Panc1 (cell line): ENCODE measurements around the gene SPECC1. TPM values are rescaled to one million over a fixed set of nuclear protein-coding genes. Genes with fewer than 3 reads are reported as not detected.

Source experiments
- ATAC-seq: fragments of 200-7000 bp; cut with Tn5 transposase; 2 replicates; pipeline ENCODE4 v1.9.1; 2020; ENCODE audit warnings: mild to moderate bottlenecking, moderate library complexity
- BruUV-seq: library from RNA; stranded (reverse); fragments of 400-500 nt; replicated peaks from 2 replicates; lab custom pipeline; 2021; lab: Mats Ljungman, UMichigan
- CTCF ChIA-PET: fragments of 300-600 bp; sonication (Branson Sonifier 250); formaldehyde crosslinking; loops from one replicate; lab custom pipeline; 2022; ENCODE audit warnings: antibody characterized with exemption; lab: Charles Lee
- POLR2A ChIA-PET: fragments of 300-600 bp; sonication (Branson Sonifier 250); formaldehyde crosslinking; loops from one replicate; lab custom pipeline; 2022; ENCODE audit warnings: antibody characterized with exemption; lab: Charles Lee
- DNase-seq: peaks from one replicate; pipeline ENCODE4 v3.0.0-alpha.2; 2010; ENCODE audit warnings: low read depth, low spot score
- H3K27ac ChIP-seq: 2 replicates; pipeline ENCODE4 v1.5.1; 2011; ENCODE audit warnings: mild to moderate bottlenecking, low read length, inconsistent platforms
- H3K27me3 ChIP-seq: fragments of 200-500 bp; sonication (Bioruptor generic); 2 replicates; pipeline ENCODE4 v1.6.0; 2014; ENCODE audit warnings: low read length, inconsistent platforms; ENCODE audit not compliant: control insufficient read depth, insufficient read depth
- H3K36me3 ChIP-seq: fragments of 200-500 bp; sonication (Bioruptor generic); 2 replicates; pipeline ENCODE4 v1.5.1; 2014; ENCODE audit warnings: inconsistent platforms, mild to moderate bottlenecking, low read length, moderate library complexity; ENCODE audit not compliant: control insufficient read depth, insufficient read depth
- H3K4me1 ChIP-seq: 2 replicates; pipeline ENCODE4 v1.5.1; 2011; ENCODE audit warnings: inconsistent platforms, mild to moderate bottlenecking, low read length, moderate library complexity; ENCODE audit not compliant: control insufficient read depth, insufficient read depth
- H3K4me3 ChIP-seq, 2 experiments: 2 replicates each; pipeline ENCODE4 v1.5.1; 2011 to 2012; ENCODE audit warnings: low read depth in 2 of 2, low read length in 2 of 2, mild to moderate bottlenecking in 2 of 2, inconsistent platforms in 1 of 2, moderate library complexity in 1 of 2
- H3K9me3 ChIP-seq: fragments of 200-500 bp; sonication (Bioruptor generic); 2 replicates; pipeline ENCODE4 v1.5.1; 2014; ENCODE audit warnings: low read depth, mild to moderate bottlenecking, inconsistent platforms, low read length, moderate library complexity; ENCODE audit not compliant: control insufficient read depth, insufficient read depth
- POLR2AphosphoS5 ChIP-seq: IDR thresholded peaks from 2 replicates; pipeline ENCODE4 v1.6.1; 2012; ENCODE audit warnings: mild to moderate bottlenecking, low read depth, low read length, moderate library complexity
- SIN3A ChIP-seq: IDR thresholded peaks from 2 replicates; pipeline ENCODE4 v1.6.1; 2012; ENCODE audit warnings: low read depth, mild to moderate bottlenecking, low read length, moderate library complexity, borderline replicate concordance; ENCODE audit not compliant: insufficient read depth
- TCF7L2 ChIP-seq: IDR thresholded peaks from 2 replicates; pipeline ENCODE4 v1.6.1; 2011; ENCODE audit warnings: mild to moderate bottlenecking, low read depth, low read length, inconsistent platforms
- in situ Hi-C: cut with HindIII; loops from 2 replicates; pipeline ENCODE4 v1.10.0; 2016; ENCODE audit warnings: low sequenced_read_pairs, low pct_unique_long_range_greater_than_20kb
- intact Hi-C: fragments of 100-400 bp; cut with micrococcal nuclease; formaldehyde crosslinking; loops from one replicate; pipeline ENCODE4 v1.10.0; 2022; ENCODE audit not compliant: unreplicated experiment
- total RNA-seq: library from RNA; stranded (reverse); gene quantifications from one replicate; pipeline ENCODE4 v1.2.1, GENCODE V29; 2021; ENCODE audit not compliant: unreplicated experiment
- TF ChIP-seq, protein P1 (sequence below): fragments of 450-650 bp; IDR thresholded peaks from 2 replicates; pipeline ENCODE4 v1.5.1; 2017; ENCODE audit warnings: mild to moderate bottlenecking
- TF ChIP-seq, protein P2 (sequence below), 2 experiments: IDR thresholded peaks; 2 replicates each; pipeline ENCODE4 v1.6.1; 2011 to 2012; ENCODE audit warnings: low read depth in 2 of 2, control low read depth in 1 of 2, low read length in 1 of 2, mild to moderate bottlenecking in 1 of 2, moderate library complexity in 1 of 2; ENCODE audit not compliant: insufficient read depth in 1 of 2

Gene SPECC1
- total RNA-seq, 1 experiment from 2014 or later, result 80.8 TPM

DNA sequence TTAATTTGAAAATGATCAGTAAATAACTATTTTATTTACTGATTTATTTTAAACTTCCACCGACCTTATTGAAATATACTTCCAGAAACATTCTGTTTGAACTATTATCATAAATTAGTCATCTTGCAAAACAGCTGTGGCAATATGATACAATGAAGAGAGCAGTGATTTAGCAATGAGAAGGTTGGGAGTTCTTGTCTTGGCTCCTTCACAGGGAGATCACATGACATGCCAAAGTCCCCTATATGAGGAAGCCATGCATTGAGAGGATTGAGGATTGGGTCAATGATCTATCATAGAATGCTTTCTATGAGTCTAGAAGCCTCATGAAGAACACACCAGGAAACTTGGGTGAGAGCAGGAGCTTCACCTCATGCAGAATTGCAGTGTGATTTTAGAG is 235.5 kb downstream of the SPECC1 start:
- no TSS peak for BruUV-seq
- Histone ChIP-seq H3K4me3 (no peak overlapping the region), H3K27me3 (no peaks in the 10 kb centered on the region), H3K4me1 (no peaks in the 10 kb centered on the region), H3K36me3 (peaks cover 8% of the 10 kb centered on the region), H3K9me3 (no peaks in the 10 kb centered on the region; the same call in 1 of the 2 replicates), H3K27ac (no peak overlapping the region)
- DNase-seq (no peak), ATAC-seq (no peak)
- in situ Hi-C loops (no loop called here), intact Hi-C loops (no loop called here)
- POLR2A ChIA-PET, result no interaction called here
- TF ChIP-seq, protein P1, sequence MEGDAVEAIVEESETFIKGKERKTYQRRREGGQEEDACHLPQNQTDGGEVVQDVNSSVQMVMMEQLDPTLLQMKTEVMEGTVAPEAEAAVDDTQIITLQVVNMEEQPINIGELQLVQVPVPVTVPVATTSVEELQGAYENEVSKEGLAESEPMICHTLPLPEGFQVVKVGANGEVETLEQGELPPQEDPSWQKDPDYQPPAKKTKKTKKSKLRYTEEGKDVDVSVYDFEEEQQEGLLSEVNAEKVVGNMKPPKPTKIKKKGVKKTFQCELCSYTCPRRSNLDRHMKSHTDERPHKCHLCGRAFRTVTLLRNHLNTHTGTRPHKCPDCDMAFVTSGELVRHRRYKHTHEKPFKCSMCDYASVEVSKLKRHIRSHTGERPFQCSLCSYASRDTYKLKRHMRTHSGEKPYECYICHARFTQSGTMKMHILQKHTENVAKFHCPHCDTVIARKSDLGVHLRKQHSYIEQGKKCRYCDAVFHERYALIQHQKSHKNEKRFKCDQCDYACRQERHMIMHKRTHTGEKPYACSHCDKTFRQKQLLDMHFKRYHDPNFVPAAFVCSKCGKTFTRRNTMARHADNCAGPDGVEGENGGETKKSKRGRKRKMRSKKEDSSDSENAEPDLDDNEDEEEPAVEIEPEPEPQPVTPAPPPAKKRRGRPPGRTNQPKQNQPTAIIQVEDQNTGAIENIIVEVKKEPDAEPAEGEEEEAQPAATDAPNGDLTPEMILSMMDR, result no peak
- no peak for TF ChIP-seq SIN3A
- TF ChIP-seq, protein P2, sequence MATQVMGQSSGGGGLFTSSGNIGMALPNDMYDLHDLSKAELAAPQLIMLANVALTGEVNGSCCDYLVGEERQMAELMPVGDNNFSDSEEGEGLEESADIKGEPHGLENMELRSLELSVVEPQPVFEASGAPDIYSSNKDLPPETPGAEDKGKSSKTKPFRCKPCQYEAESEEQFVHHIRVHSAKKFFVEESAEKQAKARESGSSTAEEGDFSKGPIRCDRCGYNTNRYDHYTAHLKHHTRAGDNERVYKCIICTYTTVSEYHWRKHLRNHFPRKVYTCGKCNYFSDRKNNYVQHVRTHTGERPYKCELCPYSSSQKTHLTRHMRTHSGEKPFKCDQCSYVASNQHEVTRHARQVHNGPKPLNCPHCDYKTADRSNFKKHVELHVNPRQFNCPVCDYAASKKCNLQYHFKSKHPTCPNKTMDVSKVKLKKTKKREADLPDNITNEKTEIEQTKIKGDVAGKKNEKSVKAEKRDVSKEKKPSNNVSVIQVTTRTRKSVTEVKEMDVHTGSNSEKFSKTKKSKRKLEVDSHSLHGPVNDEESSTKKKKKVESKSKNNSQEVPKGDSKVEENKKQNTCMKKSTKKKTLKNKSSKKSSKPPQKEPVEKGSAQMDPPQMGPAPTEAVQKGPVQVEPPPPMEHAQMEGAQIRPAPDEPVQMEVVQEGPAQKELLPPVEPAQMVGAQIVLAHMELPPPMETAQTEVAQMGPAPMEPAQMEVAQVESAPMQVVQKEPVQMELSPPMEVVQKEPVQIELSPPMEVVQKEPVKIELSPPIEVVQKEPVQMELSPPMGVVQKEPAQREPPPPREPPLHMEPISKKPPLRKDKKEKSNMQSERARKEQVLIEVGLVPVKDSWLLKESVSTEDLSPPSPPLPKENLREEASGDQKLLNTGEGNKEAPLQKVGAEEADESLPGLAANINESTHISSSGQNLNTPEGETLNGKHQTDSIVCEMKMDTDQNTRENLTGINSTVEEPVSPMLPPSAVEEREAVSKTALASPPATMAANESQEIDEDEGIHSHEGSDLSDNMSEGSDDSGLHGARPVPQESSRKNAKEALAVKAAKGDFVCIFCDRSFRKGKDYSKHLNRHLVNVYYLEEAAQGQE (IDR thresholded peaks at IDR 0.05; ENCODE audit: insufficient read depth in 1 of 2, low read depth in 2 of 2, low read length in 1 of 2), result no peak
- TF ChIP-seq POLR2AphosphoS5, result no peak
- no peak for TF ChIP-seq TCF7L2
- CTCF ChIA-PET, result no interaction called here

DNA sequence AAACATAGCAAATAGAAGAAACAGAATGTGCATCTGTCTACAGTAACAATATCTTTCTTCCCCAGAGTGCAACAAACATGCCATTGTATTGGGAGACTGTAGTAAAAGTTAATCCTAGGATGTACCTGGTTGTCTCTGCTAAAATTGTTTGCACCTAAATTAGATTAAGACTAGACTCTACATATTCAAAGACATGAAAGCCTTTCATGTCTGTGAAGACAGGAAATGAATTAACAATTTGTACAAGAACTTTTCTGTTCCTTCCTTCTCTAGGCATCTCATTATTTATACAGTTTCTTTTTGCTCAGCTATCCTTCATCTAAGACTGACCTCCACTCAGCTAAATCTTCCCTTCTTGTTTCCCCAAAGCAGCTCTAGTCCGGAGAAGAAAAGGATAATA is 237.5 kb downstream of the SPECC1 start:
- in situ Hi-C loops (no loop called here), intact Hi-C loops (no loop called here)
- H3K4me1 ChIP-seq, result no peaks in the 10 kb centered on the region
- ChIA-PET CTCF (no interaction called here), POLR2A (no interaction called here)
- TF ChIP-seq POLR2AphosphoS5, result no peak
- TF ChIP-seq SIN3A, result no peak
- TF ChIP-seq, protein P1, result no peak
- TF ChIP-seq TCF7L2, result no peak
- TF ChIP-seq, protein P2 (IDR thresholded peaks at IDR 0.05; ENCODE audit: insufficient read depth in 1 of 2, low read depth in 2 of 2, low read length in 1 of 2), result no peak
- DNase-seq (no peak), ATAC-seq (no peak)
- no peaks in the 10 kb centered on the region; the same call in 1 of the 2 replicates for H3K9me3 ChIP-seq
- no peak overlapping the region for H3K4me3 ChIP-seq
- no peak overlapping the region for H3K27ac ChIP-seq
- peaks cover 10% of the 10 kb centered on the region for H3K36me3 ChIP-seq
- H3K27me3 ChIP-seq, result no peaks in the 10 kb centered on the region
- BruUV-seq, result no TSS peak
